ENCODE data around the gene CHKB. TPM values are rescaled to one million over a fixed set of nuclear protein-coding genes. Genes with fewer than 3 reads are reported as not detected.
"Not testable (repeated sequence)": the region's sequence is repeated elsewhere in the genome, so short reads cannot be mapped to it uniquely, and the experiment has no call there.

Gene CHKB
- total RNA-seq, 1 donor = 63.8 TPM

DNA sequence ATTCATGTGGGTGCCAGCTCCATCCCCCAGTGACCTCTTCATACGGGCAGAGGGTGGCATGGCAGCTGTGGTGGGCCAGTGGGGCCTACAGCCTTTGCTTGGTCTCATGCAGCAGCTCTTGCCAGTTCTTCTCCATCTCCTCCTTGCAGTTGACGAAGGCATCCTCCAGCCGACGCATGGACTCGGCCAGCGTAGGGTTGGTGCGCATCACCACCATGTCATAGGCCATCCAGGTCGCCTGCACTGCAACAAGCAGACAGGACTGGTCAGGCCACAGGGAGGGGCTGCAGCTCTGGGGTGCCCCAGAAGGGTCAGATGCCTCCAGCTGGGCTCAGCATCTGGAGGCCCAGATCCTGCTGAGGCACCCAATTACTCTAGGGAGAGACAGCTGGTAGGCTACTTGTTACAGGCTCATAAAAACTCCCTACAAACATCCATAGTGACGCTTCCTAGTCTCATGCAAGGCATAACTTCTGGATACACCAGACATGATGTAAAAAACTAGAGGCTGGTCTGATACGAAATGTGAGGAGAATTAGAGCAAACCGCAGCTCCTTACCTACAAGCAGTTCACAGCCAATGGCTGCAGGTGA, 31.4 kb downstream of the CHKB start:
- no peak for DNase-seq (ENCODE audit: low read depth in 2 of 3, low spot score in 2 of 3)

DNA sequence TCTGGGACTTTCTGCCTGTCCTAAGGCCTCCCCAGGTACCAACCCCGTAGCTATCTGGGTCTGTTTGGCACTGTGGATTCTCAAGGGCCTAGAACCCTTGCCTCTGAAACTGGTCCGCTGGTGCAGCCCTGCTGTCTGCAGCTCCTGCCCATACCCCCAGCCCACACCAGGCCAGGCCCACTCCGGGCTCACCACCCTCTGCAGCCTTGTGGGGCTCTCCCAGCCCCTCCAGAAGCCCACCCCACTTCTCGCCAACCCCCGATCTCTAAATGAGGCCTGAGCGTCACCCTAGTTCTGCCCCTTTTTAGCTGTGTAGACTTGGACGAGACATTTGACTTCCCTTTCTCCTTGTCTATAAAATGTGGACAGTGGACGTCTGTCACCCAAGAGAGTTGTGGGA, 32.3 kb downstream of the CHKB start:
- DNase-seq (ENCODE audit: low read depth in 2 of 3, low spot score in 2 of 3) = no peak

DNA sequence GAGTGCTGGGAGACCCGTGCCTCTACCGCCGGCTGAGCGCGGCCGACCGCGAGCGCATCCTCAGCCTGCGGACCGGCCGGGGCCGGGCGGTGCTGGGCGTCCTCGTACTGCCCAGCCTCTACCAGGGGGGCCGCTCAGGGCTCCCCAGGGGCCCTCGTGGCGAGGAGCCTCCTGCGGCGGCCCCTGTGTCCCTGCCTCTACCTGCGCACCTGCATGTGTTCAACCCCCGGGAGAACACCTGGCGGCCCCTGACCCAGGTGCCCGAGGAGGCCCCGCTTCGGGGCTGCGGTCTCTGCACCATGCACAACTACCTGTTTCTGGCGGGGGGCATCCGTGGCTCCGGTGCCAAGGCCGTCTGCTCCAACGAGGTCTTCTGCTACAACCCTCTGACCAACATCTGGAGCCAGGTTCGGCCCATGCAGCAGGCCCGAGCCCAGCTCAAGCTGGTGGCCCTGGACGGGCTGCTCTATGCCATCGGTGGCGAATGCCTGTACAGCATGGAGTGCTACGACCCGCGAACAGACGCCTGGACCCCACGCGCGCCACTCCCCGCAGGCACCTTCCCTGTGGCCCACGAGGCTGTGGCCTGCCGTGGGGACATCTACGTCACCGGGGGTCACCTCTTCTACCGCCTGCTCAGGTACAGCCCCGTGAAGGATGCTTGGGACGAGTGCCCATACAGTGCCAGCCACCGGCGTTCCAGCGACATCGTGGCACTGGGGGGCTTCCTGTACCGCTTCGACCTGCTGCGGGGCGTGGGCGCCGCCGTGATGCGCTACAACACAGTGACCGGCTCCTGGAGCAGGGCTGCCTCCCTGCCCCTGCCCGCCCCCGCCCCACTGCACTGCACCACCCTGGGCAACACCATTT, 33.5 kb downstream of the CHKB start:
- no peak for DNase-seq (ENCODE audit: low read depth in 2 of 3, low spot score in 2 of 3)

DNA sequence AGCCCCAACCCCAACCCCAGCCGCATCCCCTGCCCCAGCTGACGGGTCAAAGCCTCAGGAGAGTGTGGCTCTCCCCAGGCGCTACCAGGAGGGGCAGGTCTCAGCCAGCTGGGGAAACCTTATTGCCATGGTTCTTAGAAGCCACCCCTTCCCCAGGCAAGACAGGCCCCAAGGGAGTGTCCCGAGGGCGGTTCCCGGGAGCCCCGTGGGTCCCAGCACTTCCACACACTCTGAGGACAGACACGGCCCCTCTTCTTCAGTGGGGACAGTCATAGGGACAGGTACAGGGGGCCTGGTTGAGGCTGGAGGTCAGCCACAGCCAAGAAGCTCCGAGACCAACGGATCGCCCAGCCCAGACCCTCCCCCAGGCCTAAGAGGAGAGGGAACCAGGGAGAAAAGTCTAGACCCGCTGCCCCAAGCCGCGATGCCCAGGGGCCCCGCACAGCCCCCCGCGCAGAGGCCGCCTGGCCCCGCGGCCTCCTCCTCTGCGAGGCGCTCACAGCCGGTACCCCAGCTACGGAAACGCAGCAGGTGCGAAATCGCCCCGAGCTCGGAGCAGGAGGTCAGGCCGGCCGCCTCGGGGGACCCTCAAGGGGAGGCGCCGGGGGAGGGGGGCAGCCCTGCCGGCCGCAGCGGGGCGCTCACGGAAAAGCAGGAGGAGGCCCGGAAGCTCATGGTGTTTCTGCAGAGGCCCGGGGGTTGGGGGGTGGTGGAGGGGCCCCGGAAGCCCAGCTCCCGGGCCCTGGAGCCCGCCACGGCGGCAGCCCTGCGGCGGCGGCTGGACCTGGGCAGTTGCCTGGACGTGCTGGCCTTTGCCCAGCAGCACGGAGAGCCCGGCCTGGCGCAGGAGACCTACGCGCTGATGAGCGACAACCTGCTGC, 34.4 kb downstream of the CHKB start:
- peak in 1 of 3 donors; percentile 50 for DNase-seq (ENCODE audit: low read depth in 2 of 3, low spot score in 2 of 3)

DNA sequence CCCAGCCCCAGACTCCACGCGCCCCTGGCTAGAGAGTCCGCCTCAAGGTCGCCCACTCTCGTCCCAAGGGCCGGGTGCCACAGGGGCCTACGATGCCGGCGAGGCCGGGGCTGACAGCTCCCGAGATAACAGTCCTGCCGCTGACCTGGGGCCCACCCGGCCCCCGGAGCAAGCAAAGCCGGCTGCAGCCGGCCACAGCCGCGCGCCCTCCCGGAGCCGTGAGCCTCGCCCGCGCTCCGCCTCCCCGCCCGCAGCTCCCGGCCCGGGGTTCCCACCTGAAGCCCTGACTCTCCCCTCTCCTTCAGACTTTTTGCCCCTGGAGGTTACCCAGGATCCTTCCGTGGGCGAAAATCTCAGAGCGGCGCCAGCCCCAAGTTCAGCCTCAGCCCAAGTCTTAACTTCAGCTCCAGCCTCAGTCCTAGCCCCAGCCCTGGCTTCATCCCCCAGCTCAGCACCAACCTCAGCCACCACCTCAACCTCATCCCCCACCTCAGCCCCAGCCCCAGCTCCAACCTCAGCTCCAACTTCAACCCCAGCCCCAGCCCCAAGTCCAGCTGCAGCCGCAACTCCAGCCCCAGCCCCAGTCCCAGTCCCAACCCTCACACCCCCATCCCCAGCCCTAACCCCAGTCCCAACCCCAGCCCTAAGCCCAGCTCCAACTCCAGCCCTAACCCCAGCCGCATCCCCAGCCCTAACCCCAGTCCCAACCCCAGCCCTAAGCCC, 35.2 kb downstream of the CHKB start:
- DNase-seq (ENCODE audit: low read depth in 2 of 3, low spot score in 2 of 3) = no peak

DNA sequence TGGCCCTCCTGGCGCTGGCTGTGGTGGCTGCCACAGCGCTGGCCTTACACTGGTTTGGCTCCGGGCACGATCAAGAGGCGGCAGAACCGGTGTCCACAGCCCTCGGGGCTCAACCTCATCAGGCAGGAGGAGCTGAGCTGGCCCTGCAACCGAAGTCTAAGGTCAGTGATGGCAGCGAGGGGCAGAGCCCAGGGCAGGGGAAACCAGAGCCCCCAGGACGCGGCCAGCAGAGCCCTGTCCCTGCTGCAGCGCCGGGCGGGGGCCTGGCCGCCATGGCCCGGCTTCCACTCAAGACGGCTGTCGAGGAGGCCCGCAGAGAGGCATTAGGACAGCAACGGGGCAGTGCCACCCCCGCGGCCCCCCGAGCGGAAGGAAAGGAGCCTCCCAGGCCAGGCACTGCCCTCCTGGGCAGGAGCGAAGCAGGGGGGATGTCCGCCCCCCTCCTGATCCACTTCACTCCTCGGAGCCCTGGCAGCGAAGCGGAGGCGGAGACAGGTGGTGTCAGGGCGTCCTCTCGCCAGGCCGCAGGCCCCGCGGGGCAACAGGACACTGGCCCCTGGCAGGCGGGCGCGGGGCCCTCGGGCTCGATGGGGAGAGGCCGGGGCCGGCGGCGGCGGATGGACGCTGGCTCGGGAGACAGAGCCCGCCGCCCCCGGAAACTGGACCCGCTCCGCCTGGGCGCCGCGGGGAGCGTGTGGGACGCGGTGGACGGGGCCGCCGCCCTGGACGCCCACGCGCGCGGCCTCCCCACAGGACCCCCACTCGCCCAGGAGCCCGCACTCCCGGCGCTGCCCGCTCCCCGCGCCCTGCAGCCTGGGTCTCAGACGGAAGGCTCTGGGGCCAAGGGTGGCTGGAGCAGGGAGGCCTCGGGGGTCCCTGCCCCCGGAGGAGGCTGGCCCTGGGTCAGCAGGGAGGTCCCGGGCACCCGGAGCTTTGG, 36.1 kb downstream of the CHKB start:
- no peak for DNase-seq (ENCODE audit: low read depth in 2 of 3, low spot score in 2 of 3)

DNA sequence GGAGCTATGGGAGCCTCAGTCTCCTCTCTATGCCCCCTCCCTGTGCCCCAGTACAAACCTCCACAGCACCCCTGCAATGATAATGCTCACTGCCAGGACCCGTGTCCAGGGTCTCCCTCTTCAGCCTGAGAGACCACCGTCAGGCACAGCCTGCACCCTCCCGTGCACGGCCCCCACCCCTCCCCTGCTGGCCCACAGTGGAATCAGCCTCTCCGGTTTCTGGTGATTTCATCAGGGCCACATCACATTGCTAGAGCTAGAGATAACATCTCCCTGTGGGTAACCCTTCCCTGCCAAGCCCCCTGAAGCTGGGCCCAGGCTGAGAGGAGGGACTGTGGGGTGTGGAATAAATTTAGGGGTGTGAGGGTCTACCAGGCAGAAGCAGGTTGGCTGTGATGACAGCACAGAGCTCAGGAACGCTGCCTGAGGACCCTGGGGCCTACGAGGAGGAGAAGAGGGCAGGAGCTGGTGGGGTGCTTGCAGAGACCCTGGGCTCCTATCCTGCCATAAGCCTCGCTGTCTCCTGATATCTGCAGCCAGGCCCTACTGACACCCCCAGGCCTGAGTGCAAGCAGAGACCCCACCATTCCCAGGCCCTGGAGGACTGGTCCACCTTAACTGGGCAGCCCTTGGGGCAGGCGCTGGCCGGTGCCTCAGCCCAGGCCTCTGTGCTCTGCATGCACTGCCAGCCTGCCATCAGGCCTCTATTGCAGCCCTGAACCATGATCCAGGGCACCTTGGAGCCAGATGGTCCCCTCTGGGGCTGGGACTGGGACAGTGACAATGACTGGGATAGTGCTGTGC, 36.9 kb downstream of the CHKB start, which contains the start of gene KLHDC7B:
KLHDC7B (plus strand) TSS at position 378 of the 804 bp plus-strand sequence; CDS start at position 723, 345 bp downstream.
- DNase-seq (ENCODE audit: low read depth in 2 of 3, low spot score in 2 of 3) = peak in 2 of 3 donors; percentile 62 to 69

DNA sequence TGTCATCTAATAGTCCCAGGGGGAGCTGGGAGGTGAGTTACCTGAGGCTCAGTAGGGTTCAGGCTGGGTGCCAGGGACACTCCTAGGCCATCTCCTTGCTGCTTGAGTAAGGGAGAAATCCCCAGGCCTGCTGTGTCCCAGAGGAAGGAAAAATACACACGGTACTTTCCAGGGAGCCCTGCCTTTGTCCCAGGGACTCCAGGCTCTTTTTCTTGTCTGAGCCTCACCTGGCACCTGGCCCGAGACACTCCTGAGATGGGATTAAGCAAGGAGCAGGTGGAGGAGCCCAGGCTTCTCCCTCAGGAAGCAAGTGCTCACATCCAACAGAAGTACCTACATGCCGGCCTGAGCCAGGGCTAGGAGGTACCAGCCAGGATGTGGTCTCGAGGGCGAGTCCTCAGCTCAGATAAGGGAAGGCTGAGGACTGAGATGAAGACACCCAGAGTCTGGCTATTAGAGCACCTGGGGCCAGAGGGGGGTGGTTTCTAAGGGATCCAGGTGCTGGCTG, 37.8 kb downstream of the CHKB start:
- no peak for DNase-seq (ENCODE audit: low read depth in 2 of 3, low spot score in 2 of 3)

DNA sequence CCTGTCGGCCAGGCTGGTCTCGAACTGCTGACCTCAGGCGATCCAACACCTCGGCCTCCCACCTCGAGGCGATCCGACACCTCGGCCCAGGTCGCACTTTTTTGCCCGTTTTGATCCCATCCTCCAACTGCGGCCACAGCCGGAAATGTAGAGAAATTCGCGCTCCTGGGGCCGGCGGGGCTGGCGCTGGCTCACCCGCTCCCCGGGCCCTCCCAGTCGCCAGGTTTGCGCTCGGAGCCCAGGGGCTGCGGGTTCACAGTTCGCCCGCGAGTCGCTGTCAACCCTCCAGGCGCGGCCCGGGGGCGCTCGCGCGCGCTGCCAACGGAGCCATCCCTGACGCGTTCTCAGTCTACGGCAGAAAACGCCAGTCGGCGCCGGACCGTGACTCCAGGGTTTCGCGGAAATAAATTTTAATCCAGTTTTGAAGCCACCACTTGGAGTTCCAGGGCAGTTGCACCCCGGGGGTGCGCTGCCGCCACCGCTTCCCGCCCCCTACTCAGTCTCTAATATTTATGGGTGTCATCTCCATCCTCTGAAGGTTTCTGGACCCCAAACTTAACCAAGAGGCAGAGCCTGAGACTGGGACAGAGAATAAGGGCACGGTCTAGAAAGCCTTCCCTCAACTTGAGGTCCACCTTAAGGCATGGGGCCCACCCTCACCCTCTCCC, 38.4 kb downstream of the CHKB start:
- DNase-seq (ENCODE audit: low read depth in 2 of 3, low spot score in 2 of 3) = peak; percentile 69 to 86 (median 78)

DNA sequence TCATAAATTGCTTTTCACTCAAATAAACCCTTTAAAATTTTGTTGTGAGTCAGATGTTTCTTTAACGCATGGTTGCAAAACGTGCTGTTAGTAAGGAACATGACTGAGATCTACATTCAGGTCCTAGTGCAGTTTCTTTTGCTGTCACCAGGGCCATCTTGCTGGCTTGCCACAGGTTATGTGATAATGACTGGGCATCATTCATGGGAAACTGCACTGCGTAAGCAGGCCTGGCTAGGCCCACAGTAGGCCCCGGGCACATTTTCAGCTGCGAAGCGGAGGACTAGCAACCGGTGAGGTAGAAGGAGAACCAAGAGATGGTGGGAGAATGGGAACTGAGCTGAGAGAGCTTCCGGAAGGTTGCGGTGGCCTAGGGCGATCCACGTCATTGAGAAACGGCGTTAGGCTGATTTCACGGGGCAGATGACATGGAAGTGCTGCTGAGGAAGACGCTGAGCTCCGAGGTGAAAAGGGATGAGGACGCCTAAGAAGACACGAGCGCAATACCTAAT, 40.2 kb downstream of the CHKB start:
- DNase-seq (ENCODE audit: low read depth in 2 of 3, low spot score in 2 of 3) = no peak

DNA sequence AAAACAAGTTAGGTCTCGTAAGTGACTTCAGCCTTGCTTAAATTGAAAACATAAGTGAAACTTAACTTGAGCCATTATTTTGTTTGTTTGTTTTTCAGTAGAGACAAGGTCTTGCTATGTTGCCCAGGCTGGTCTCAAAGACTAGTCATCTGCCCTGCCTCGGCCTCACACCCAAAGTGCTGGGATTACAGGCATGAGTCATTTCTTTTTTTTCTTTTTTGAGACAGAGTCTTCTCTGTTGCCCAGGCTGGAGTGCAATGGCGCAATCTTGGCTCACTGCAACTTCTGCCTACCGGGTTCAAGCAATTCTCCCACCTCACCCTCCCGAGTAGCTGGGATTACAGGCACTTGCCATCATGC, 41.0 kb downstream of the CHKB start:
- not testable (repeated sequence) for DNase-seq (ENCODE audit: low read depth in 2 of 3, low spot score in 2 of 3)

DNA sequence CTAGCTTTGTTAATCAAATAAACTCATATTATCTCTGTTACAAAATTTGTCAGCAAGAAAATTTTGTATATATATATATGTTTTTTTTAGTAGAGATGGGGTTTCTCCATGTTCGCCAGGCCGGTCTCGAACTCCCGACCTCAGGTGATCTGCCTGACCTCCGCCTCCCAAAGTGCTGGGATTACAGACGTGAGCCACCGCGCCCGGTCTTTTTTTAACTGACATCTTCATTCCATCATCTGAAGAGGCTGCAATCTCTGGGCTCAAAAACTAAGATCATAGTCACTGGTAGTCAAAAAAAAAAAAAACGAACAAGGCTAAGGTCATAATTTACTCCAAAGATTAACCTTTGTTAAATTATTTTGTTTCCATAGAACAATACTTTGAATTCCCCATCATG, 42.3 kb downstream of the CHKB start:
- DNase-seq (ENCODE audit: low read depth in 2 of 3, low spot score in 2 of 3) = no peak

DNA sequence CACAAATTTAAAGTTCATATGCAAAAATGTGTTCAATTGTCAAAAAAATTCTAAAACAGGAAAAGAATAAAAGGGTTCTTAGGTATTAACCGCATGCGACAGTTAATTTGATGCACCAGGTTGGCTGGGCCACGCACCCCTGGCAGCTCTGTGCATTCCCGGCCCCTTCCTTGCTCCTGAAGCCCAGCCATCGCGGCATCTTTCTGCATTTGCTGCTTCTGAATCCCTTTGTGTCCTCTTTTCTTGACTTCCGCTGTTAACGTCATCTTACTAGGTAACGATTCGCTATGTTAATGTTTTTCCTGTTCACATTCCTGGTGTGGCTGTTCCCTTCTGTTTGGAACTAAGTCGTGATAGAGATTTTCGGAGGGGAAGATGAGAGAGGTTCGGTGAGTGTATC, 44.9 kb downstream of the CHKB start:
- DNase-seq (ENCODE audit: low read depth in 2 of 3, low spot score in 2 of 3) = no peak

DNA sequence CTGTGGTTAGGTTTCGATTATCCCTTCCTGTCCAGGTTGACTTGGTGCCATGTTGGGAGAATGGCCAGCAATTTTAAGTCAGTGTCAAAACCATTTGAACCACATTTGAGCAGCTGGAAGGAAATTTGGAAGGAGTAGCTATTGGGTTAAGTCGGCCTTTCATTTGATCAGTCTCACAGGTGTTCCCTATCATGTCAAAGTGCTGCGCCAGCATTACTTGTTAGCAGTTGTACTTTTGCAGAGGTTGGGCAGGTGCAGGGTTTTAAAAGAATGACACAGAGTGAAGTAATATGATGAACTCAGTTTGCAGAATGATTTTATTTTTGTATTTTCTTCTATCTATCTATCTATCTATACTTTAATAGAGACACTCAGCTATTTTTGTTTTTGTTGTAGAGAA, 46.4 kb downstream of the CHKB start:
- DNase-seq (ENCODE audit: low read depth in 2 of 3, low spot score in 2 of 3) = no peak

DNA sequence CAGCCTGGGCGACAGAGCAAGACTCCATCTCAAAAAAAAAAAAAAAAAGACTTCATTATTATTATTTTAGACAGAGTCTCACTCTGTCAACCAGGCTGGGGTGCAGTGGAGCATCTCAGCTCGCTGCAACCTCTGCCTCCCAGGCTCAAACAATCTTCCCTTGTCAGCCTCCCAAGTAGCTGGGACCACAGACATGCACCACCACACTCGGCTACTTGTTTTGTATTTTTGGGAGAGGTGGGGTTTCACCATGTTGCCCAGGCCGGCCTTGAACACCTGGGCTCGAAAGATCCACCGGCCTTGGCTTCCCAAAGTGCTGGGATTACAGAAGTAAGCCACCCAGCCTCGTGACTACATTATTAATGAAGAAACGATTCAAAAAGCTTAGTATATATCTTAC, 47.5 kb downstream of the CHKB start:
- DNase-seq (ENCODE audit: low read depth in 2 of 3, low spot score in 2 of 3) = no peak

DNA sequence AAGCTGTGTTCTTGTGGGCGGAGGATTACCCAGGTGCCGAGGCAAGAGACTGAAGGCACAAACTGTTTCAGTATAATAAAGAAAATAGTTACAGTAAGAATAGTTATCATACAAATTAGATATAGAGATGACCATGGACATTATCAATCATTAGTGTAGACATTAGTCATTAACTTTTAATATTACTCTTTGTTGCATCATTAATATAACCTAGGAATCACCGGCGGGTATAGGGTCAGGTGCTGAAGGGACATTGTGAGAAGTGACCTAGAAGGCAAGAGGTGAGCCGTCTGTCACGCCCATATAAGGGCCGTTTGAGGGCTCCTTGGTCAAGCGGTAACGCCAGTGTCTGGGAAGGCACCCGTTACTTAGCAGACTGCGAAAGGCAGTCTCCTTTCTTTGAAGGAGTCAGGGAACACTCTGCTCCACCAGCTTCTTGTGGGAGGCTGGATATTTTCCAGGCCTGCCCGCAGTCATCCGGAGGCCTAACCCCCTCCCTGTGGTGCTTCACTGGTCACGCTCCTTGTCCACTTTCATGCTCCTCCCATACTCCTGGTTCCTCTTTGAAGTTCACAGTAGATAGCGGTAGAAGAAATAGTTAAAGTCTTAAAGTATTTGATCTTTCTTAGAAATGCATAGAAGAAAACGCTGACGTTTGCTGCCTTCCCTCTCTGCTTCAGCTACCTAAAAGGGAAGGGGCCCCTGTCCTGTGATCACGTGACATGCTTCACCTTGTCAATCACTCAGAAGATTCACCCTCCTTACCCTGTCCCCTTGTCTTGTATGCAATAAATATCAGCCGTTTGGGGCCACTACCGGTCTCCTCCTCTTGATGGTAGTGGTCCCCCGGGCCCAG, 48.6 kb downstream of the CHKB start:
- DNase-seq (ENCODE audit: low read depth in 2 of 3, low spot score in 2 of 3) = not testable (repeated sequence)

Measured in hematopoietic multipotent progenitor cell (in vitro differentiated cells).